ENCODE measurements around the gene HIC2.
"Not testable (repeated sequence)": the region's sequence is repeated elsewhere in the genome, so short reads cannot be mapped to it uniquely, and the experiment has no call there.

HIC2 gene

GRCh38 chr22:21490556-21490955 lies 73.4 kb downstream of the HIC2 start:
- not testable (repeated sequence) for H3K4me3 Mint-ChIP-seq; H3K27ac Mint-ChIP-seq; H3K4me1 Mint-ChIP-seq; DNase-seq (ENCODE audit: low spot score in 2 of 2); ATAC-seq; H3K36me3 Mint-ChIP-seq; H3K9me3 Mint-ChIP-seq

GRCh38 chr22:21492271-21492670 lies 75.1 kb downstream of the HIC2 start:
- not testable (repeated sequence) for H3K9me3 Mint-ChIP-seq; DNase-seq (ENCODE audit: low spot score in 2 of 2); H3K36me3 Mint-ChIP-seq; H3K4me3 Mint-ChIP-seq; ATAC-seq; H3K4me1 Mint-ChIP-seq; H3K27ac Mint-ChIP-seq

GRCh38 chr22:21493789-21494782 lies 76.9 kb downstream of the HIC2 start:
- H3K36me3 Mint-ChIP-seq; H3K9me3 Mint-ChIP-seq; ATAC-seq; H3K4me1 Mint-ChIP-seq; H3K27ac Mint-ChIP-seq; H3K4me3 Mint-ChIP-seq; DNase-seq (ENCODE audit: low spot score in 2 of 2): not testable (repeated sequence)

GRCh38 chr22:21497984-21498383 lies 80.8 kb downstream of the HIC2 start:
- not testable (repeated sequence) for DNase-seq (ENCODE audit: low spot score in 2 of 2); H3K9me3 Mint-ChIP-seq; H3K36me3 Mint-ChIP-seq; ATAC-seq; H3K4me1 Mint-ChIP-seq; H3K4me3 Mint-ChIP-seq; H3K27ac Mint-ChIP-seq

GRCh38 chr22:21498489-21498888 lies 81.3 kb downstream of the HIC2 start:
- not testable (repeated sequence) for H3K9me3 Mint-ChIP-seq; ATAC-seq; H3K27ac Mint-ChIP-seq; H3K4me3 Mint-ChIP-seq; H3K4me1 Mint-ChIP-seq; DNase-seq (ENCODE audit: low spot score in 2 of 2); H3K36me3 Mint-ChIP-seq

GRCh38 chr22:21499623-21500506 lies 82.7 kb downstream of the HIC2 start:
- H3K4me1 Mint-ChIP-seq; H3K9me3 Mint-ChIP-seq; H3K27ac Mint-ChIP-seq; DNase-seq (ENCODE audit: low spot score in 2 of 2); H3K36me3 Mint-ChIP-seq; H3K4me3 Mint-ChIP-seq: not testable (repeated sequence)
- ATAC-seq, result peak; percentile 68

Data from stimulated activated effector memory CD8-positive, alpha-beta T cell treated with anti-CD3 and anti-CD28 coated beads, Interleukin-12 subunit alpha, Interleukin-12 subunit beta, amount 100 ng/mL, for 72 hours (primary cell).